WTC11 (cell line): ENCODE measurements around the gene FURIN. TPM values are rescaled to one million over a fixed set of nuclear protein-coding genes. Genes with fewer than 3 reads are reported as not detected.

Experiments used
- CBFB ChIP-seq: sonication (generic); formaldehyde crosslinking; IDR thresholded peaks from 2 replicates; pipeline ENCODE4 v1.8.1; 2022; ENCODE audit warnings: mild to moderate bottlenecking, low read depth, missing genetic modification reagents
- CREM ChIP-seq: sonication (generic); formaldehyde crosslinking; IDR thresholded peaks from 2 replicates; pipeline ENCODE4 v1.8.1; 2022; ENCODE audit warnings: mild to moderate bottlenecking, missing genetic modification reagents, moderate library complexity
- EMX1 ChIP-seq: fragments of 250-450 bp; sonication (Bioruptor Pico); IDR thresholded peaks from 2 replicates; pipeline ENCODE4 v1.8.0; 2021; ENCODE audit warnings: mild to moderate bottlenecking
- ETV6 ChIP-seq: sonication (generic); formaldehyde crosslinking; IDR thresholded peaks from 2 replicates; pipeline ENCODE4 v1.8.1; 2022; ENCODE audit warnings: mild to moderate bottlenecking, missing genetic modification reagents
- JUN ChIP-seq: sonication (generic); formaldehyde crosslinking; IDR thresholded peaks from 2 replicates; pipeline ENCODE4 v1.8.0; 2023; ENCODE audit warnings: mild to moderate bottlenecking, missing genetic modification reagents
- MYBL2 ChIP-seq: sonication (generic); formaldehyde crosslinking; IDR thresholded peaks from 2 replicates; pipeline ENCODE4 v1.8.1; 2023; ENCODE audit warnings: mild to moderate bottlenecking, moderate library complexity, missing genetic modification reagents
- NR1H2 ChIP-seq: sonication (generic); formaldehyde crosslinking; IDR thresholded peaks from 2 replicates; pipeline ENCODE4 v1.9.0; 2021; ENCODE audit warnings: mild to moderate bottlenecking, moderate library complexity, missing genetic modification reagents
- NR3C1 ChIP-seq: sonication (generic); formaldehyde crosslinking; conservative IDR thresholded peaks from 2 replicates; pipeline ENCODE4 v1.8.1; 2023; ENCODE audit warnings: low read depth, mild to moderate bottlenecking, missing genetic modification reagents
- RELA ChIP-seq: sonication (generic); formaldehyde crosslinking; IDR thresholded peaks from 2 replicates; pipeline ENCODE4 v1.8.1; 2022; ENCODE audit warnings: missing genetic modification reagents, mild to moderate bottlenecking, borderline replicate concordance
- SOX15 ChIP-seq: fragments of 250-450 bp; sonication (Bioruptor Pico); IDR thresholded peaks from 2 replicates; pipeline ENCODE4 v1.9.0; 2021; ENCODE audit warnings: mild to moderate bottlenecking
- ZNF138 ChIP-seq: sonication (generic); formaldehyde crosslinking; conservative IDR thresholded peaks from 2 replicates; pipeline ENCODE4 v1.8.1; 2022; ENCODE audit warnings: mild to moderate bottlenecking, moderate library complexity, missing genetic modification reagents
- ZNF263 ChIP-seq: sonication (generic); formaldehyde crosslinking; IDR thresholded peaks from 2 replicates; pipeline ENCODE4 v1.8.1; 2022; ENCODE audit warnings: low read depth, mild to moderate bottlenecking, moderate library complexity, missing genetic modification reagents
- ZNF416 ChIP-seq: fragments of 250-450 bp; sonication (Bioruptor Pico); IDR thresholded peaks from 2 replicates; pipeline ENCODE4 v1.9.0; 2021; ENCODE audit warnings: mild to moderate bottlenecking, inconsistent platforms
- total RNA-seq: library from RNA; stranded (reverse); gene quantifications from 3 replicates; pipeline ENCODE4 v1.2.3, GENCODE V29; 2021
- TF ChIP-seq, protein P1 (sequence below): fragments of 250-450 bp; sonication (Bioruptor Pico); IDR thresholded peaks from 2 replicates; pipeline ENCODE4 v1.9.0; 2021; ENCODE audit warnings: mild to moderate bottlenecking, borderline replicate concordance
- TF ChIP-seq, protein P2 (sequence below): sonication (generic); formaldehyde crosslinking; IDR thresholded peaks from 2 replicates; pipeline ENCODE4 v1.8.1; 2022; ENCODE audit warnings: low read depth, missing genetic modification reagents, borderline replicate concordance
- TF ChIP-seq, protein P3 (sequence below): sonication (generic); formaldehyde crosslinking; IDR thresholded peaks from 2 replicates; pipeline ENCODE4 v1.8.0; 2022; ENCODE audit warnings: missing genetic modification reagents
- TF ChIP-seq, protein P4 (sequence below): fragments of 250-450 bp; sonication (Bioruptor Pico); IDR thresholded peaks from 2 replicates; pipeline ENCODE4 v1.9.0; 2021; ENCODE audit warnings: moderate library complexity, mild to moderate bottlenecking, inconsistent platforms, borderline replicate concordance
- TF ChIP-seq, protein P5 (sequence below): fragments of 250-450 bp; sonication (Bioruptor Pico); IDR thresholded peaks from 2 replicates; pipeline ENCODE4 v1.9.0; 2021; ENCODE audit warnings: mild to moderate bottlenecking
- TF ChIP-seq, protein P6 (sequence below): sonication (generic); formaldehyde crosslinking; IDR thresholded peaks from 2 replicates; pipeline ENCODE4 v1.8.1; 2023; ENCODE audit warnings: mild to moderate bottlenecking, missing genetic modification reagents, borderline replicate concordance
- TF ChIP-seq, protein P7 (sequence below): sonication (generic); formaldehyde crosslinking; IDR thresholded peaks from 2 replicates; pipeline ENCODE4 v1.8.0; 2023; ENCODE audit warnings: missing genetic modification reagents

Gene FURIN
- total RNA-seq, 1 experiment from 2014 or later = 46.3 TPM

DNA sequence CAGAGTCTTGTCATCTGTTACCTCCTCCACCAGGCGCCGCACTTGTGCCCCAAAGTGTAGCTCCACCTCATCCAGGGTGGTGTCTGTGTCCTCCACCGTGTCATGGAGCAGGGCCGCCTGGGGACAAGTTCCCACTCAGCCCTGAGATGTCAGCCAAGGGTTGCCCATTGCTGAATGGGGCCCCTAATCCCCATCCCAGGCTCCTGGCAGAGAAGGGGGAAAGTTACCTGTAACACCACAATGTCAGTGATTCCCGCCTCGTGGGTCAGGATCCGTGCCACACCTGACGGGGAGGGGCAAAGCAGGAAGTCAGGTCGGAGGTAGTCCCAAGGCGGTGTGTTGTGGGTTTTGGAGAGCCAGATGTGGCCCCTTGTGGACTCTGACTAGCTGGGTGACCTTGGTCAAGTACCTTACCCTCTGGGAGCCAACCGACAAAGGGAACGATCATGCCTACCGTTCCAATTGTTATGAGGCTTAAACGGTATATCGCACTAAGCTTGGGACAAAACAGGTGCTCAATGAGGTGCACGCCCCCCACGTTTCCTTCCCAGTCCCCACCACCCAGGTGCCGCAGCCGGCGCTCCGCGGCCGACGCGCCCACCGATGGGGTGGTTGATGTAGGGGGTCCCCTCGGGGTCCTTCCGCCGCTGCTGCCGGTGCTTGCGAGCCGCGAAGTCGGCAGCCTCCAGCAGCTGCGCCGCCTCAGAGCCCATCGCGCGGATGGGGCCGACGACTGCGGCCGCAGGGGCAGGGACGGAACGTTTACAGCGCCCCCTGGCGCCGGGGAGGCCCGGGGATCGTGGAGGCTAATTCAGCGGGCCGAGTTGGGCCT lies 63.7 kb downstream of the FURIN start, which contains the start of gene HDDC3 (continued):
- TF ChIP-seq, protein P1, sequence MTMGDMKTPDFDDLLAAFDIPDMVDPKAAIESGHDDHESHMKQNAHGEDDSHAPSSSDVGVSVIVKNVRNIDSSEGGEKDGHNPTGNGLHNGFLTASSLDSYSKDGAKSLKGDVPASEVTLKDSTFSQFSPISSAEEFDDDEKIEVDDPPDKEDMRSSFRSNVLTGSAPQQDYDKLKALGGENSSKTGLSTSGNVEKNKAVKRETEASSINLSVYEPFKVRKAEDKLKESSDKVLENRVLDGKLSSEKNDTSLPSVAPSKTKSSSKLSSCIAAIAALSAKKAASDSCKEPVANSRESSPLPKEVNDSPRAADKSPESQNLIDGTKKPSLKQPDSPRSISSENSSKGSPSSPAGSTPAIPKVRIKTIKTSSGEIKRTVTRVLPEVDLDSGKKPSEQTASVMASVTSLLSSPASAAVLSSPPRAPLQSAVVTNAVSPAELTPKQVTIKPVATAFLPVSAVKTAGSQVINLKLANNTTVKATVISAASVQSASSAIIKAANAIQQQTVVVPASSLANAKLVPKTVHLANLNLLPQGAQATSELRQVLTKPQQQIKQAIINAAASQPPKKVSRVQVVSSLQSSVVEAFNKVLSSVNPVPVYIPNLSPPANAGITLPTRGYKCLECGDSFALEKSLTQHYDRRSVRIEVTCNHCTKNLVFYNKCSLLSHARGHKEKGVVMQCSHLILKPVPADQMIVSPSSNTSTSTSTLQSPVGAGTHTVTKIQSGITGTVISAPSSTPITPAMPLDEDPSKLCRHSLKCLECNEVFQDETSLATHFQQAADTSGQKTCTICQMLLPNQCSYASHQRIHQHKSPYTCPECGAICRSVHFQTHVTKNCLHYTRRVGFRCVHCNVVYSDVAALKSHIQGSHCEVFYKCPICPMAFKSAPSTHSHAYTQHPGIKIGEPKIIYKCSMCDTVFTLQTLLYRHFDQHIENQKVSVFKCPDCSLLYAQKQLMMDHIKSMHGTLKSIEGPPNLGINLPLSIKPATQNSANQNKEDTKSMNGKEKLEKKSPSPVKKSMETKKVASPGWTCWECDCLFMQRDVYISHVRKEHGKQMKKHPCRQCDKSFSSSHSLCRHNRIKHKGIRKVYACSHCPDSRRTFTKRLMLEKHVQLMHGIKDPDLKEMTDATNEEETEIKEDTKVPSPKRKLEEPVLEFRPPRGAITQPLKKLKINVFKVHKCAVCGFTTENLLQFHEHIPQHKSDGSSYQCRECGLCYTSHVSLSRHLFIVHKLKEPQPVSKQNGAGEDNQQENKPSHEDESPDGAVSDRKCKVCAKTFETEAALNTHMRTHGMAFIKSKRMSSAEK = no peak
- TF ChIP-seq, protein P2, sequence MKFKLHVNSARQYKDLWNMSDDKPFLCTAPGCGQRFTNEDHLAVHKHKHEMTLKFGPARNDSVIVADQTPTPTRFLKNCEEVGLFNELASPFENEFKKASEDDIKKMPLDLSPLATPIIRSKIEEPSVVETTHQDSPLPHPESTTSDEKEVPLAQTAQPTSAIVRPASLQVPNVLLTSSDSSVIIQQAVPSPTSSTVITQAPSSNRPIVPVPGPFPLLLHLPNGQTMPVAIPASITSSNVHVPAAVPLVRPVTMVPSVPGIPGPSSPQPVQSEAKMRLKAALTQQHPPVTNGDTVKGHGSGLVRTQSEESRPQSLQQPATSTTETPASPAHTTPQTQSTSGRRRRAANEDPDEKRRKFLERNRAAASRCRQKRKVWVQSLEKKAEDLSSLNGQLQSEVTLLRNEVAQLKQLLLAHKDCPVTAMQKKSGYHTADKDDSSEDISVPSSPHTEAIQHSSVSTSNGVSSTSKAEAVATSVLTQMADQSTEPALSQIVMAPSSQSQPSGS = 0 out of 2 replicates have a peak, but pooled peaks have one; percentile 18
- TF ChIP-seq, protein P3, sequence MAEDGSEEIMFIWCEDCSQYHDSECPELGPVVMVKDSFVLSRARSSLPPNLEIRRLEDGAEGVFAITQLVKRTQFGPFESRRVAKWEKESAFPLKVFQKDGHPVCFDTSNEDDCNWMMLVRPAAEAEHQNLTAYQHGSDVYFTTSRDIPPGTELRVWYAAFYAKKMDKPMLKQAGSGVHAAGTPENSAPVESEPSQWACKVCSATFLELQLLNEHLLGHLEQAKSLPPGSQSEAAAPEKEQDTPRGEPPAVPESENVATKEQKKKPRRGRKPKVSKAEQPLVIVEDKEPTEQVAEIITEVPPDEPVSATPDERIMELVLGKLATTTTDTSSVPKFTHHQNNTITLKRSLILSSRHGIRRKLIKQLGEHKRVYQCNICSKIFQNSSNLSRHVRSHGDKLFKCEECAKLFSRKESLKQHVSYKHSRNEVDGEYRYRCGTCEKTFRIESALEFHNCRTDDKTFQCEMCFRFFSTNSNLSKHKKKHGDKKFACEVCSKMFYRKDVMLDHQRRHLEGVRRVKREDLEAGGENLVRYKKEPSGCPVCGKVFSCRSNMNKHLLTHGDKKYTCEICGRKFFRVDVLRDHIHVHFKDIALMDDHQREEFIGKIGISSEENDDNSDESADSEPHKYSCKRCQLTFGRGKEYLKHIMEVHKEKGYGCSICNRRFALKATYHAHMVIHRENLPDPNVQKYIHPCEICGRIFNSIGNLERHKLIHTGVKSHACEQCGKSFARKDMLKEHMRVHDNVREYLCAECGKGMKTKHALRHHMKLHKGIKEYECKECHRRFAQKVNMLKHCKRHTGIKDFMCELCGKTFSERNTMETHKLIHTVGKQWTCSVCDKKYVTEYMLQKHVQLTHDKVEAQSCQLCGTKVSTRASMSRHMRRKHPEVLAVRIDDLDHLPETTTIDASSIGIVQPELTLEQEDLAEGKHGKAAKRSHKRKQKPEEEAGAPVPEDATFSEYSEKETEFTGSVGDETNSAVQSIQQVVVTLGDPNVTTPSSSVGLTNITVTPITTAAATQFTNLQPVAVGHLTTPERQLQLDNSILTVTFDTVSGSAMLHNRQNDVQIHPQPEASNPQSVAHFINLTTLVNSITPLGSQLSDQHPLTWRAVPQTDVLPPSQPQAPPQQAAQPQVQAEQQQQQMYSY (CRISPR knock-in tag) = no peak
- TF ChIP-seq CREM (CRISPR knock-in tag) (no peak; the same call in 1 of the 2 replicates), NR3C1 (CRISPR knock-in tag) (no peak), MYBL2 (CRISPR knock-in tag) (0 out of 2 replicates have a peak, but pooled peaks have one; percentile 65), JUN (CRISPR knock-in tag) (no peak), ZNF263 (CRISPR knock-in tag) (no peak), ZNF138 (CRISPR knock-in tag) (no peak), RELA (CRISPR knock-in tag) (peak; percentile 47; the same call in 1 of the 2 replicates), SOX15 (CRISPR knock-in tag) (no peak), ETV6 (CRISPR knock-in tag) (peak; percentile 50; the same call in 1 of the 2 replicates), CBFB (CRISPR knock-in tag) (no peak), EMX1 (CRISPR knock-in tag) (no peak), NR1H2 (CRISPR knock-in tag) (no peak), ZNF416 (CRISPR knock-in tag) (no peak)
- TF ChIP-seq, protein P4, sequence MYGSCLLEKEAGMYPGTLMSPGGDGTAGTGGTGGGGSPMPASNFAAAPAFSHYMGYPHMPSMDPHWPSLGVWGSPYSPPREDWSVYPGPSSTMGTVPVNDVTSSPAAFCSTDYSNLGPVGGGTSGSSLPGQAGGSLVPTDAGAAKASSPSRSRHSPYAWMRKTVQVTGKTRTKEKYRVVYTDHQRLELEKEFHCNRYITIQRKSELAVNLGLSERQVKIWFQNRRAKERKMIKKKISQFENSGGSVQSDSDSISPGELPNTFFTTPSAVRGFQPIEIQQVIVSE = no peak
- TF ChIP-seq, protein P5, sequence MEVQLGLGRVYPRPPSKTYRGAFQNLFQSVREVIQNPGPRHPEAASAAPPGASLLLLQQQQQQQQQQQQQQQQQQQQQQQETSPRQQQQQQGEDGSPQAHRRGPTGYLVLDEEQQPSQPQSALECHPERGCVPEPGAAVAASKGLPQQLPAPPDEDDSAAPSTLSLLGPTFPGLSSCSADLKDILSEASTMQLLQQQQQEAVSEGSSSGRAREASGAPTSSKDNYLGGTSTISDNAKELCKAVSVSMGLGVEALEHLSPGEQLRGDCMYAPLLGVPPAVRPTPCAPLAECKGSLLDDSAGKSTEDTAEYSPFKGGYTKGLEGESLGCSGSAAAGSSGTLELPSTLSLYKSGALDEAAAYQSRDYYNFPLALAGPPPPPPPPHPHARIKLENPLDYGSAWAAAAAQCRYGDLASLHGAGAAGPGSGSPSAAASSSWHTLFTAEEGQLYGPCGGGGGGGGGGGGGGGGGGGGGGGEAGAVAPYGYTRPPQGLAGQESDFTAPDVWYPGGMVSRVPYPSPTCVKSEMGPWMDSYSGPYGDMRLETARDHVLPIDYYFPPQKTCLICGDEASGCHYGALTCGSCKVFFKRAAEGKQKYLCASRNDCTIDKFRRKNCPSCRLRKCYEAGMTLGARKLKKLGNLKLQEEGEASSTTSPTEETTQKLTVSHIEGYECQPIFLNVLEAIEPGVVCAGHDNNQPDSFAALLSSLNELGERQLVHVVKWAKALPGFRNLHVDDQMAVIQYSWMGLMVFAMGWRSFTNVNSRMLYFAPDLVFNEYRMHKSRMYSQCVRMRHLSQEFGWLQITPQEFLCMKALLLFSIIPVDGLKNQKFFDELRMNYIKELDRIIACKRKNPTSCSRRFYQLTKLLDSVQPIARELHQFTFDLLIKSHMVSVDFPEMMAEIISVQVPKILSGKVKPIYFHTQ (CRISPR knock-in tag) = no peak
- TF ChIP-seq, protein P6, sequence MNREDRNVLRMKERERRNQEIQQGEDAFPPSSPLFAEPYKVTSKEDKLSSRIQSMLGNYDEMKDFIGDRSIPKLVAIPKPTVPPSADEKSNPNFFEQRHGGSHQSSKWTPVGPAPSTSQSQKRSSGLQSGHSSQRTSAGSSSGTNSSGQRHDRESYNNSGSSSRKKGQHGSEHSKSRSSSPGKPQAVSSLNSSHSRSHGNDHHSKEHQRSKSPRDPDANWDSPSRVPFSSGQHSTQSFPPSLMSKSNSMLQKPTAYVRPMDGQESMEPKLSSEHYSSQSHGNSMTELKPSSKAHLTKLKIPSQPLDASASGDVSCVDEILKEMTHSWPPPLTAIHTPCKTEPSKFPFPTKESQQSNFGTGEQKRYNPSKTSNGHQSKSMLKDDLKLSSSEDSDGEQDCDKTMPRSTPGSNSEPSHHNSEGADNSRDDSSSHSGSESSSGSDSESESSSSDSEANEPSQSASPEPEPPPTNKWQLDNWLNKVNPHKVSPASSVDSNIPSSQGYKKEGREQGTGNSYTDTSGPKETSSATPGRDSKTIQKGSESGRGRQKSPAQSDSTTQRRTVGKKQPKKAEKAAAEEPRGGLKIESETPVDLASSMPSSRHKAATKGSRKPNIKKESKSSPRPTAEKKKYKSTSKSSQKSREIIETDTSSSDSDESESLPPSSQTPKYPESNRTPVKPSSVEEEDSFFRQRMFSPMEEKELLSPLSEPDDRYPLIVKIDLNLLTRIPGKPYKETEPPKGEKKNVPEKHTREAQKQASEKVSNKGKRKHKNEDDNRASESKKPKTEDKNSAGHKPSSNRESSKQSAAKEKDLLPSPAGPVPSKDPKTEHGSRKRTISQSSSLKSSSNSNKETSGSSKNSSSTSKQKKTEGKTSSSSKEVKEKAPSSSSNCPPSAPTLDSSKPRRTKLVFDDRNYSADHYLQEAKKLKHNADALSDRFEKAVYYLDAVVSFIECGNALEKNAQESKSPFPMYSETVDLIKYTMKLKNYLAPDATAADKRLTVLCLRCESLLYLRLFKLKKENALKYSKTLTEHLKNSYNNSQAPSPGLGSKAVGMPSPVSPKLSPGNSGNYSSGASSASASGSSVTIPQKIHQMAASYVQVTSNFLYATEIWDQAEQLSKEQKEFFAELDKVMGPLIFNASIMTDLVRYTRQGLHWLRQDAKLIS (CRISPR knock-in tag) = no peak
- TF ChIP-seq, protein P7, sequence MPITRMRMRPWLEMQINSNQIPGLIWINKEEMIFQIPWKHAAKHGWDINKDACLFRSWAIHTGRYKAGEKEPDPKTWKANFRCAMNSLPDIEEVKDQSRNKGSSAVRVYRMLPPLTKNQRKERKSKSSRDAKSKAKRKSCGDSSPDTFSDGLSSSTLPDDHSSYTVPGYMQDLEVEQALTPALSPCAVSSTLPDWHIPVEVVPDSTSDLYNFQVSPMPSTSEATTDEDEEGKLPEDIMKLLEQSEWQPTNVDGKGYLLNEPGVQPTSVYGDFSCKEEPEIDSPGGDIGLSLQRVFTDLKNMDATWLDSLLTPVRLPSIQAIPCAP (CRISPR knock-in tag) = no peak
